PC-3 (cell line): ENCODE results near the gene CDKN1B. TPM values are rescaled to one million over a fixed set of nuclear protein-coding genes. Genes with fewer than 3 reads are reported as not detected.

Source experiments
- ATAC-seq: fragments of 200-7000 bp; cut with Tn5 transposase; 2 replicates; pipeline ENCODE4 v1.9.1; 2020; ENCODE audit warnings: mild to moderate bottlenecking, moderate library complexity
- Bru-seq: library from RNA; stranded (reverse); fragments of 400-500 nt; gene quantifications from one replicate; lab custom pipeline; 2021; lab: Mats Ljungman, UMichigan
- BruChase-seq, 2 experiments: library from RNA; stranded (reverse); fragments of 400-500 nt; gene quantifications; one replicate each; lab custom pipeline; 2021; lab: Mats Ljungman, UMichigan
- BruUV-seq: library from RNA; stranded (reverse); fragments of 400-500 nt; replicated peaks from 2 replicates; lab custom pipeline; 2021; lab: Mats Ljungman, UMichigan
- CTCF ChIA-PET: fragments of 300-600 bp; sonication (Branson Sonifier 250); formaldehyde crosslinking; loops from one replicate; lab custom pipeline; 2022; ENCODE audit warnings: antibody characterized with exemption; lab: Charles Lee
- POLR2A ChIA-PET: fragments of 300-600 bp; sonication (Branson Sonifier 250); formaldehyde crosslinking; loops from one replicate; lab custom pipeline; 2022; ENCODE audit warnings: antibody characterized with exemption; ENCODE audit not compliant: unreplicated experiment; lab: Charles Lee
- DNase-seq: peaks from one replicate; pipeline ENCODE4 v3.0.0-alpha.2; 2015
- H2AFZ ChIP-seq: fragments of 300-600 bp; sonication (generic); 2 replicates; pipeline ENCODE4 v1.6.0; 2016; ENCODE audit warnings: antibody characterized with exemption, low read length
- H3F3A ChIP-seq: fragments of 300-600 bp; sonication (generic); one replicate; pipeline ENCODE4 v1.6.0; 2017; ENCODE audit warnings: antibody characterized with exemption, low read length, control low read depth, mild to moderate bottlenecking; ENCODE audit not compliant: unreplicated experiment
- H3K27ac ChIP-seq: fragments of 300-600 bp; sonication (generic); 2 replicates; pipeline ENCODE4 v1.5.1; 2016; ENCODE audit warnings: mild to moderate bottlenecking, low read length
- H3K27me3 ChIP-seq: fragments of 300-600 bp; sonication (generic); 2 replicates; pipeline ENCODE4 v1.6.1; 2016; ENCODE audit warnings: low read length, mixed read lengths
- H3K36me3 ChIP-seq: fragments of 300-600 bp; sonication (generic); 2 replicates; pipeline ENCODE4 v1.6.1; 2016; ENCODE audit warnings: low read depth, mixed run types, low read length, mixed read lengths
- H3K4me1 ChIP-seq: fragments of 300-600 bp; sonication (generic); 2 replicates; pipeline ENCODE4 v1.5.1; 2016; ENCODE audit warnings: low read length; ENCODE audit not compliant: insufficient read depth
- H3K4me2 ChIP-seq: fragments of 300-600 bp; sonication (generic); 2 replicates; pipeline ENCODE4 v1.6.0; 2016; ENCODE audit warnings: low read length
- H3K4me3 ChIP-seq: fragments of 300-600 bp; sonication (generic); 2 replicates; pipeline ENCODE4 v1.5.1; 2016; ENCODE audit warnings: mild to moderate bottlenecking, low read length, mixed read lengths
- H3K79me2 ChIP-seq: fragments of 300-600 bp; sonication (generic); 2 replicates; pipeline ENCODE4 v1.6.1; 2017; ENCODE audit warnings: low read length, mixed read lengths
- H3K9ac ChIP-seq: fragments of 300-600 bp; sonication (generic); 2 replicates; pipeline ENCODE4 v1.6.0; 2016; ENCODE audit warnings: mild to moderate bottlenecking, low read length
- H3K9me2 ChIP-seq: fragments of 300-600 bp; sonication (generic); replicated peaks from 2 replicates; pipeline ENCODE4 v1.6.1; 2016; ENCODE audit warnings: mixed run types, low read length, mixed read lengths
- H3K9me3 ChIP-seq: fragments of 300-600 bp; sonication (generic); 2 replicates; pipeline ENCODE4 v1.6.1; 2016; ENCODE audit warnings: low read length, mixed read lengths
- H4K20me1 ChIP-seq: fragments of 300-600 bp; sonication (generic); 2 replicates; pipeline ENCODE4 v1.6.1; 2016; ENCODE audit warnings: low read length, mixed read lengths
- CTCF ChIP-seq: fragments of 300-600 bp; sonication (generic); conservative IDR thresholded peaks from 2 replicates; pipeline ENCODE4 v1.5.1; 2017; ENCODE audit warnings: antibody characterized with exemption, low read depth, mild to moderate bottlenecking, low read length
- EZH2 ChIP-seq: fragments of 300-600 bp; sonication (generic); IDR thresholded peaks from one replicate; pipeline ENCODE4 v1.6.1; 2017; ENCODE audit warnings: antibody characterized with exemption, mild to moderate bottlenecking, low read length; ENCODE audit not compliant: unreplicated experiment
- EZH2phosphoT487 ChIP-seq: fragments of 300-600 bp; sonication (generic); IDR thresholded peaks from 2 replicates; pipeline ENCODE4 v1.6.1; 2018; ENCODE audit warnings: mild to moderate bottlenecking, antibody characterized with exemption, low read length, borderline replicate concordance
- intact Hi-C: fragments of 100-400 bp; cut with micrococcal nuclease; formaldehyde crosslinking; loops from 2 replicates; pipeline ENCODE4 v1.9.0; 2023
- long read RNA-seq: library from polyadenylated mRNA; unstranded; transcript quantifications from one replicate; pipeline ENCODE4 v2.0.0, GENCODE V29; 2021; ENCODE audit not compliant: unreplicated experiment
- total RNA-seq: library from RNA; depleted of rRNA; stranded (reverse); fragments of >200 nt; gene quantifications from 2 replicates; pipeline ENCODE4 v1.2.3, GENCODE V29; 2014; rRNA removed

CDKN1B gene
- total RNA-seq (29.2 and 37.2 TPM in 2 replicates), Bru-seq, nascent RNA (percentile 98 among the genes with signal in this experiment), BruChase-seq, experiment 1, labeled RNA remaining after a 6-hour chase (percentile 85 among the genes with signal in this experiment), BruChase-seq, experiment 2, labeled RNA remaining after a 2-hour chase (percentile 98 among the genes with signal in this experiment)
- long read RNA-seq, partial matches to known transcripts: 1 of 5 reads
- long read RNA-seq, other reads (novel, unspliced or antisense): 3 of 5 reads

- peak within 1 kb of the TSS; percentile 88 for H3K4me2 ChIP-seq
- peaks cover 51% of the 10 kb centered on the region for H3K4me1 ChIP-seq
- H3K27me3 ChIP-seq: no peaks in the 10 kb centered on the region
- peaks cover 9% of the 10 kb centered on the region; the same call in 1 of the 2 replicates for H4K20me1 ChIP-seq
- H2AFZ ChIP-seq: peak within 1 kb of the TSS; percentile 66
- peaks cover 5% of the 10 kb centered on the region for H3F3A ChIP-seq
- ChIA-PET POLR2A (interaction anchor here (0.6 kb wide), 2 partner anchors 18 to 175 kb away, joined by 3 to 5 read pairs; partner anchors contain the start of gene GPRC5A), CTCF (interaction anchor here (0.6 to 0.7 kb wide), 2 partner anchors 61 to 319 kb away, joined by 3 to 4 read pairs; no protein-coding TSS in a partner anchor)
- H3K4me3 ChIP-seq: peak within 1 kb of the TSS; percentile 94
- ATAC-seq (peak; percentile 73), DNase-seq (peak; percentile 91)
- peaks cover 19% of the 10 kb centered on the region for H3K36me3 ChIP-seq
- no TSS peak for BruUV-seq
- H3K9me2 ChIP-seq: no peaks in the 10 kb centered on the region
- intact Hi-C loops: loop anchor here (1.0 kb wide), 1 partner anchor 8 kb away; no protein-coding TSS in a partner anchor
- peak within 1 kb of the TSS; percentile 97 for H3K27ac ChIP-seq
- no peaks in the 10 kb centered on the region for H3K9me3 ChIP-seq
- peaks cover 59% of the 10 kb centered on the region for H3K79me2 ChIP-seq
- peak within 1 kb of the TSS; percentile 99 for H3K9ac ChIP-seq
- TF ChIP-seq CTCF: no peak
- TF ChIP-seq EZH2phosphoT487: no peak
- TF ChIP-seq EZH2: no peak
Measured at GRCh38 chr12:12716793-12717585, at the start of gene CDKN1B. CDKN1B (plus strand) TSS chr12:12717368; CDS start chr12:12717840, 472 bp downstream.

GRCh38 chr12:12668005-12668404, 49.2 kb upstream of the CDKN1B start:
- no peak for TF ChIP-seq CTCF
- TF ChIP-seq EZH2: no peak
- TF ChIP-seq EZH2phosphoT487: no peak
- Histone ChIP-seq H3K27me3 (no peaks in the 10 kb centered on the region), H3K9me3 (no peaks in the 10 kb centered on the region), H3K9me2 (no peaks in the 10 kb centered on the region), H4K20me1 (no peaks in the 10 kb centered on the region), H3K36me3 (no peaks in the 10 kb centered on the region), H3F3A (no peaks in the 10 kb centered on the region), H3K4me1 (peaks cover 11% of the 10 kb centered on the region), H2AFZ (no peak overlapping the region), H3K4me2 (no peak overlapping the region), H3K79me2 (no peaks in the 10 kb centered on the region), H3K9ac (no peak overlapping the region), H3K27ac (no peak overlapping the region), H3K4me3 (no peak overlapping the region)
- no TSS peak for BruUV-seq
- ChIA-PET CTCF (interaction anchor here (0.5 kb wide), 1 partner anchor 311 kb away, joined by 3 read pairs; the partner anchor contains the start of gene BORCS5), POLR2A (interaction anchor here (0.6 kb wide), 1 partner anchor 299 kb away, joined by 3 read pairs; no protein-coding TSS in a partner anchor)
- peak; percentile 37; the same call in 1 of the 2 replicates for ATAC-seq
- intact Hi-C loops: no loop called here
- no peak for DNase-seq
